Lower leg skin (tissue), 4 donors: ENCODE data around the gene RPAIN. TPM values are rescaled to one million over a fixed set of nuclear protein-coding genes. Genes with fewer than 3 reads are reported as not detected.

ENCODE experiments used
- DNase-seq, 2 donors: peaks; one replicate each; pipeline ENCODE4 v3.0.0-alpha.2; 2019; ENCODE audit warnings: low spot score in 2 of 2
- H3K4me3 ChIP-seq: fragments of 200-600 bp; sonication (generic); 2 replicates; pipeline ENCODE4 v1.5.1; 2017; ENCODE audit warnings: mild to moderate bottlenecking, low read depth; ENCODE audit not compliant: poor library complexity, severe bottlenecking
- POLR2A ChIP-seq, 2 donors: fragments of 450-650 bp; IDR thresholded peaks; one replicate each; pipeline ENCODE4 v1.6.1; 2016 to 2017; ENCODE audit warnings: antibody characterized with exemption in 2 of 2, mild to moderate bottlenecking in 1 of 2, moderate library complexity in 1 of 2
- WGBS, 2 donors: methylation state at CpG; one replicate each; pipeline ENCODE4 v1.1.5; 2018; 5-methylcytosine and 5-hydroxymethylcytosine counted together
- intact Hi-C: fragments of 100-400 bp; cut with DNase I; formaldehyde crosslinking; loops from one replicate; pipeline ENCODE4 v1.15.0; 2023; ENCODE audit warnings: low total_unique reads
- total RNA-seq, 4 donors: library from RNA; depleted of rRNA; stranded (reverse); fragments of >200 nt; gene quantifications; one replicate each; pipeline ENCODE4 v1.1.0, GENCODE V29; 2016
- TF ChIP-seq, protein P1 (sequence below), 3 donors: fragments of 450-650 bp; IDR thresholded peaks; one replicate each; pipeline ENCODE4 v1.5.1; 2016; ENCODE audit warnings: antibody characterized with exemption in 3 of 3, mild to moderate bottlenecking in 3 of 3, moderate library complexity in 2 of 3

Gene RPAIN
- total RNA-seq, 4 donors from 2014 or later: 17.4 to 68.0 (median 41.3) TPM

DNA sequence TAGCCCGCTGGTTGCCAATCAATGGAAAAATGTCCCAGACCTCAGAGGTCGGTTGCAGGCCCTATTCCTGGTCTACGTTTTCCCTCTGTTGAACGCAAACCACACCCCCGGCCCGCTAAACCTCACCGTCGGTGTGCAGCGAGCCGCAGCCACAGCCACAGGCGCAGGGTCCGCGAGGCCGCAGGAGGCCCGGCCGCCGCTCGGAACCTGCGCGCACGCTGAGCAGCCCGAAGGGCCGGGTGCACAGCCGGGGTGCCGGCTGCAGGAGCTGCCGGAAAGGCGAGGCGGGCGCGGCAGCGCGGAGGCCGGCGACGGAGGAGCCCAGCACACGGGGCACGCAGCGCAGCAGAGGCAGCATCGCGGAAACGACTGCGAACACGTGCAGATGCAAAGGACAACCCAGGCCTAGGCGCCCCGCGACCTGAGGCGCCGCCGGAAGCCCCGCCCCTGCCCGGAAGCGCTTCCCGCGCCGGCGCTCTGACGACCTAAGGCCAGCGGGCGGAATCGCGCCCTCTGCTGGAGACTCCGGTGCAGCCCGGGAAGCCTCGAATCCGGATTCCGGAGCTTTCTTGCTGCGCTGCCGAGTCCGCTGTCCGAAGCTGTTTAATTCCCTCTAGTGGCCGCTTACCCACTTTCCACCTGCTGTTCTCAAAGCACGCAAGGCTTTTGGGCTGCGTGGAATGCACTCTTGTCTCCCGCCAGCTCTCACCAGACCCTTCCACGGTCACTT lies 18.9 kb downstream of the RPAIN start, which contains the start of gene C1QBP:
Gene C1QBP (minus strand): TSS at position 440 of the 730 bp plus-strand sequence. CDS start 82 bp downstream, at position 358.
- intact Hi-C loops: no loop called here
- WGBS, 2 donors: 0 to 1% methylated on average over 31 to 69 of the region's 75 CpGs
- H3K4me3 ChIP-seq: peak within 1 kb of the TSS; percentile 81
- DNase-seq: peak; percentile 89 to 97
- TF ChIP-seq POLR2A (IDR thresholded peaks at IDR 0.05): no peak
- TF ChIP-seq, protein P1, sequence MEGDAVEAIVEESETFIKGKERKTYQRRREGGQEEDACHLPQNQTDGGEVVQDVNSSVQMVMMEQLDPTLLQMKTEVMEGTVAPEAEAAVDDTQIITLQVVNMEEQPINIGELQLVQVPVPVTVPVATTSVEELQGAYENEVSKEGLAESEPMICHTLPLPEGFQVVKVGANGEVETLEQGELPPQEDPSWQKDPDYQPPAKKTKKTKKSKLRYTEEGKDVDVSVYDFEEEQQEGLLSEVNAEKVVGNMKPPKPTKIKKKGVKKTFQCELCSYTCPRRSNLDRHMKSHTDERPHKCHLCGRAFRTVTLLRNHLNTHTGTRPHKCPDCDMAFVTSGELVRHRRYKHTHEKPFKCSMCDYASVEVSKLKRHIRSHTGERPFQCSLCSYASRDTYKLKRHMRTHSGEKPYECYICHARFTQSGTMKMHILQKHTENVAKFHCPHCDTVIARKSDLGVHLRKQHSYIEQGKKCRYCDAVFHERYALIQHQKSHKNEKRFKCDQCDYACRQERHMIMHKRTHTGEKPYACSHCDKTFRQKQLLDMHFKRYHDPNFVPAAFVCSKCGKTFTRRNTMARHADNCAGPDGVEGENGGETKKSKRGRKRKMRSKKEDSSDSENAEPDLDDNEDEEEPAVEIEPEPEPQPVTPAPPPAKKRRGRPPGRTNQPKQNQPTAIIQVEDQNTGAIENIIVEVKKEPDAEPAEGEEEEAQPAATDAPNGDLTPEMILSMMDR (IDR thresholded peaks at IDR 0.05): peak in 1 of 3 donors; percentile 98

DNA sequence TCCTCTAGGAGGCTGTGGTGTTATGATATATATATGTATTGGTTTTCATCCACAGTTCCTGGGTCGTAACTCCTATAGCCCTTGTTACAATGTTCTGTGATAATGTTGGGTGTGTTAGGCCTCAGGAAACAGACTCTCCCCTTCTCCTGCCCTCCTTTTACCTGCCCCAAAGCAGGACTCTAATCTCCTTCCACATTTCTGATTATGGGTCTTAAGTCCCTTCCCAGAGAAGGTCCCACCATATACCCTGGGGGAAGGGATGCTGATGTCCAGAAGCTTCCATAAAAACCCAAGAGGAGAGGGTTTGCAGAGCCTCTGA lies 19.4 kb downstream of the RPAIN start:
- 0% methylated on average over 1 of the region's 1 CpG for WGBS, 2 donors
- intact Hi-C loops: no loop called here
- TF ChIP-seq, protein P1 (IDR thresholded peaks at IDR 0.05): no peak
- TF ChIP-seq POLR2A (IDR thresholded peaks at IDR 0.05): no peak
- DNase-seq: no peak
- no peak overlapping the region for H3K4me3 ChIP-seq

DNA sequence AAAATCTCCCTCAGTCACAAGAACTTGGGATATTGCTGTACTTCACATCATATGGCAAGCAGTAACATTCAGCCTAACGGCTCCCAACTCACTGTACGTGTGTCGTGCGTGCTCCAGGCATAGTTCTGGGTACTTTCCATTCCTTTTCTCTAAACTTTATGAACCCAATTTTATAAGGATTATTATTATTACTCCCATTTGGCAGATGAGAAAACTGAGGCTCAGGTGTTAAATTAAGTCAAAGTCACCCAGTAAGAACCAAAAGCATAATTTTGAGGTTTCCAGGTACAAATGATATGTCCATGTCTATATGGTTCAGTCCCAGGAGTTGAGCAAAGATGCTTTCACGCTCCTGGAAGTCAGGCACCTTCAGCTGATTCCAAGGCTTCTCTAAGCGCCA lies 23.7 kb downstream of the RPAIN start:
- TF ChIP-seq, protein P1 (IDR thresholded peaks at IDR 0.05): no peak
- no peak for TF ChIP-seq POLR2A (IDR thresholded peaks at IDR 0.05)
- DNase-seq: no peak
- intact Hi-C loops: no loop called here
- no peak overlapping the region for H3K4me3 ChIP-seq
- 95 to 97% methylated on average over 6 of the region's 6 CpGs for WGBS, 2 donors

DNA sequence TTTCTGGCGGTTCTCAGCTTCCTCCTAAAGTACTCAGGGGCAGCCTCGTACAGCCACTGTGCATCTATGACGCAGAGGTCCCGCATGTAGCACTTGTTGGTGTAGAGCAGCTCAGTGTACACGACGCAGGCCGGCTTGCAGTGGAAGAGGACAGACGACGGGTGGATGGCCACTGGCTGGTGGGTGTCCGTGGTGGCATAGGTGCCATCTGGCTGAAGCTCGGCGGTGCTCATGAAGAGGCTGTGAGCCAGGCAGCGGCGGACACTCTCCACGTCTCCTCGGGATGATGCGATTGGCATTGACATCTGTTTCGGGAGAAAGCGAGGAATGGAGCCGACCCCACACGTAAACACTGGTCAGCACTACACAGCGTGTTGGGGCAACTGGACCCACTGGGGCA lies 24.2 kb downstream of the RPAIN start:
- intact Hi-C loops: no loop called here
- 91 to 93% methylated on average over 19 to 22 of the region's 22 CpGs for WGBS, 2 donors
- TF ChIP-seq POLR2A (IDR thresholded peaks at IDR 0.05): no peak
- TF ChIP-seq, protein P1 (IDR thresholded peaks at IDR 0.05): no peak
- DNase-seq: no peak
- H3K4me3 ChIP-seq: no peak overlapping the region

DNA sequence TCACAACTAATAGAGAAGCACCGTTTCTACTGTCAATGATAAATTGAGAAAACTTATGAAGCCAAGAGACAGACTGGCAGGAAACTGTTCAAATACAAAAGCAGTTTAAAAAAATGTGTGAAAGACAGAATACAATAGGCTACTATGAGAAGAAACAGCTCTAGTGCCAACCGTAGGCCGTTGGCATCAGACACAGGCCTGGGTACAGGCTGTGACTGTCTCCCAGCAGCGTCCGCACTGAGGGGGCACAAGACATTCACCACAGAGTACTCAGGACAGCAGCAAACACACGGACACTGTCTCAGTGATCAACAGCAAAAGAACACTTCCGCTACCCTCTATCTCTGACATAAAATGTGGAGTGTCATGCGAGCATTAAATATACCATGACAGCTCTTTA lies 26.8 kb downstream of the RPAIN start:
- TF ChIP-seq, protein P1 (IDR thresholded peaks at IDR 0.05): no peak
- 88 to 92% methylated on average over 8 of the region's 8 CpGs for WGBS, 2 donors
- intact Hi-C loops: no loop called here
- H3K4me3 ChIP-seq: no peak overlapping the region
- no peak for DNase-seq
